Activated CD8-positive, alpha-beta memory T cell treated with anti-CD3 and anti-CD28 coated beads for 48 hours (primary cell): ENCODE results near the gene TMEM52.
A peak's percentile ranks its signal among the peaks of the same experiment; 100 is the strongest.

Experiments
- DNase-seq, 3 experiments: peaks; one replicate each; pipeline ENCODE4 v3.0.0-alpha.2; 2020; ENCODE audit warnings: low read depth in 2 of 3, low spot score in 2 of 3

Gene TMEM52

DNA sequence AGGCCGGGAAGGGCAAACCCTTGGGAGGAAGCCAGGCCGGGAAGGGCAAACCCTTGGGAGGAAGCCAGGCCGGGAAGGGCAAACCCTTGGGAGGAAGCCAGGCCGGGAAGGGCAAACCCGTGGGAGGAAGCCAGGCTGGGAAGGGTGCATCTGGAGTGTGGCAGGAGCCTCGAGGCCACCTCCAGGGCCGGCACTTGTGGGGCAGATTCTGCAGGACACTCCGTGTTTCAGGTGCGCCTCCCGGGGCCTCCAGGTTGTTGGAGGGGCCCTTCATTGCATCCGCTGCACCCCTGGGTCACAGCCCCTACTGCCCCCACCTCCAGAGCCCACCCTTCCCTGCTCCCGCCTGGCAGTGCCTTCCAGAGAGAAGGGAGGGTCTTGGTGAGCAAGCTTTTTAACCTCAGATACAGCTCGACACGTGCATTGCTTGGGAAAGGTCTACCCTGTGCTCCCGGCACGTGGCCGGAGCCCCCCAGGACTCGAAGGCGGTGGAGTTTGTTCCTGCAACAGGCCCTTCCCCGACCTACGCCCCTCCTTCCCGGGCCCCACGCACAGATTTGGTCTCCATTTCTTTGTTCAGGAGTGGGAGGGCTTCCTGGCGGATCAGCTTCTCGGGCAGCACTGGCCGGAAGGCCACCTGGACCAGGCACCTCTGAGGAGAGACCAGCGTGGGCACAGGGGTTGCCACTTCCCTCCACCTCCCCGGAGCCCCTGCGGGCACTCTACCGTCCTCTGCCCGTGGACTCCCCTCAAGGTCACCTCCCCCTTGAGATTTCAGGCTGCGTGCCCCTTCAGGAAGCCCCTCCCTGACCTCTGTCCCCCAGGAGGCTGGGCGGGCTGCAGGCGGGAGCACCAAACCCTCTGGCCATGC is 9.4 kb upstream of the TMEM52 start:
- DNase-seq: no peak

- DNase-seq: no peak
Observed at GRCh38 chr1:1927751-1928150, 8.7 kb upstream of the TMEM52 start.

DNA sequence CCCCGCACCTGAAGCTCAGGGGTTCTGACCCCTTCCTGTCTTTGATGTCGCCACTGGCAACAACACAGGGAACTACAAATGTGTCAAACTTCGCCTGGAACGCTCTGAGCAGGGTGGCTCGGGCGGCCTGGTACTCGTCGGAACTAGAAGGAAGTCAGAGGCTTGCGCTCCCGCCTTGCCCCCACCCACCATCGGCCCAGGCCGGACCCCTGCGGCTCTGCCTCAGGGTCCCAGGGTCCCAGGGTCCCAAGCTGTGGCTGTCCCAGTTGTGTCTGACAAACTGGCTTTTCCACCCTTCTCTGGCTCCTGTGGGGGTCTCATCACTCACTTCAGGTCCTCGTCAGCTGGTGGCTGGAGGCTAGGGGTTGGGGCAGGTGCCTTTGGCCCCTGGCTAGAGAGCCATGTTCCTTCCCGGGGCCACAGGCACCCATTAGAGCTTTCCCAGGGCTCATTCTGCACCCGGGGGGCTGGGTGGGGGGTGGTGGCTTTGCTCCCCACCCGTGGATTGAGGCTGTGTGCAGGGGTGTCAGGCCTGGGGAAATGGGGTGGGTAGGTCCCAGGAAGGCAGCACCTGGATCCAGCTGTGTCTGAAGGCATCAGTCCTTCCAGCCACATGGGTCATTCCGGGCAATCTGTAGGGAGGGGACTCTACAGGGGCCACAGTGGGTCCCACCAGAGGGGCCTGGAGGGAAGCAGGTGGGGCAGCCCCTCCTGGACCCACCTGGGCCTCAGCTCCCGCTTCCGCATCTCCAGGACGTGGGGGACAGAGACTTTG is 8.0 kb upstream of the TMEM52 start:
- no peak for DNase-seq

GRCh38 chr1:1926346-1926811 is 7.3 kb upstream of the TMEM52 start:
- DNase-seq: no peak

GRCh38 chr1:1925437-1926345 is 6.6 kb upstream of the TMEM52 start:
- DNase-seq: no peak

GRCh38 chr1:1924849-1925248 is 5.8 kb upstream of the TMEM52 start:
- no peak for DNase-seq

- DNase-seq: no peak
Observed at GRCh38 chr1:1924386-1924785, 5.3 kb upstream of the TMEM52 start.

- DNase-seq: no peak
Observed at GRCh38 chr1:1922956-1923833, 4.1 kb upstream of the TMEM52 start.

GRCh38 chr1:1922702-1922955 is 3.5 kb upstream of the TMEM52 start:
- no peak for DNase-seq

DNA sequence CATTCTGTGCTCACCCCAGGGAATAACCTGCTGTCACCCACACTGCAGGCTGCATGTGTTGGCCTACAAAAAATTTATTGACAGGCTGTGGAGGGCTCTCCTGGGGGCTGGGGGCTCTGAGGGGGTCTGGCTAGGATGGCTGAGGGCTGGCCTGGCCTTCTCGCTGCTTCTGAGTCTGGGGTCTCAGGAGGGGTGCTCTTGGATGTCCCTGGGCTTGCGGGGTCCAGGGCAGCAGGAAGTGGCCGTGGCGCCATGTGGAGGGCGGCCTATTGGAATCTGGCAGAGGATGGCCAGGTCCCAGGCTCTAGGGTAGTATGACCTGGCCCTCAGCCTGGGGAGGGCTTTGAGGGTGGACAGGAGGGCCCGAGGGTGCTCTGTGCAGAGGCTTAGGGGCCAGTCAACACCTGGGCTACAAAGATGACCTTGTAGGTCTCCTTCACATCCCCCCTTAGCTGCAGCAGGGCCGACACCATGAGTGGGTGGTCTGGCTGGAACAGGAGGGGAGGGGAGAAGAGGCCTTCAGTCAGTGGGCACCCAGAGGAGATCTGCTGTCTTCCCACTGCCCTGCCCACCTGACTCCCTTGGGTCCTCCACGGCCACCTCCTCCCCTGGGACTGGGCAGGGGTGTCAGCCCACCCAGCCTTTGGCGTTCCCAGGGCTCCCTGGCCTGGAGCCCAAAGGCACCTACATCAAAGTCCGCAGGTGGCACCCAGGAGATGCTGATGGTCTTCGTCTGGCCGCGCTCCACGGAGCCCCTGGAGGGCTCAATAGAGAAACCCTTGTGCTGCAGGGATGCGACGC is 3.0 kb upstream of the TMEM52 start:
- no peak for DNase-seq

GRCh38 chr1:1921459-1921862 is 2.4 kb upstream of the TMEM52 start:
- no peak for DNase-seq

DNA sequence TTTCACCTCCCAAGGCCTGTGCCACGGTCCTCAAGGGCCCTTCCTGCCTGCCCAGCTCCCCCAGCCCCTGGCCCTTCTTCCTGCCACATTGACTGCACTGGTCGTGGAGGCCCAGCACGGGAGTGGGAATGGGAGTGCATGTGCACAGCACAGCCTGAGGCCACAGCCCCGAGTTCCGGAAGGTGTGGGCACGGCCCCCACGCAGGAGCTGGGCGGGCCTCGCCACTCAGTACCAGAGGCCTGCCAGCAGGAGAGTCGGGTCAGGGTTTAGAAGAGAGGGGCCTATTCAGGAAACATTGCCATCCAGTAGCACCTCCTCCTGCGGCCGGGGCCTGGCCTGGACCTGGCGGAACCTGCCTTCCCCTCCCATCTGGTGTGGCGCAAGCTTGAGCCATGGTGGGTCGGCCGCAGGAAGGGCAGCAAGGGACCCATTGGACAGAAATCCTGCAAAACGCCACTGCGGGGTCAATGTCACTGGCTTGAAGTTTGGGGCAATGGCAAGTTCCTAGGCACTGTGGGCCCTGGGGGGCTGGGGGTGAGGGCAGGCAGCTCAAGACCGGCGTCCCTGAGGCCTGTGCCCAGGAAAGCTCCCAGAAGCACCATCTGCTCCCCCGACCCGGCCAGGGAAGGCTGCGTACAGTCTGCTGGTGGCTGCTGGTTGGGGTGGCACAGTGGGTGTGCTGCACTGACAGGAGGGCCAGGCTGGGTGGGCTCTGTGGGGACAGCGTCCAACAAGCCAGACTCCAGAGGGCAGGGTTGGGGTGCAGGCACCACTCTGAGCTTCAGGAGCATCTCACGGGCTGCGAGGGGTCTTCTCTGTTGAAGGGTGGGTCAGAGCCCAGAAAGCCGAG is 1.8 kb upstream of the TMEM52 start:
- no peak for DNase-seq

DNA sequence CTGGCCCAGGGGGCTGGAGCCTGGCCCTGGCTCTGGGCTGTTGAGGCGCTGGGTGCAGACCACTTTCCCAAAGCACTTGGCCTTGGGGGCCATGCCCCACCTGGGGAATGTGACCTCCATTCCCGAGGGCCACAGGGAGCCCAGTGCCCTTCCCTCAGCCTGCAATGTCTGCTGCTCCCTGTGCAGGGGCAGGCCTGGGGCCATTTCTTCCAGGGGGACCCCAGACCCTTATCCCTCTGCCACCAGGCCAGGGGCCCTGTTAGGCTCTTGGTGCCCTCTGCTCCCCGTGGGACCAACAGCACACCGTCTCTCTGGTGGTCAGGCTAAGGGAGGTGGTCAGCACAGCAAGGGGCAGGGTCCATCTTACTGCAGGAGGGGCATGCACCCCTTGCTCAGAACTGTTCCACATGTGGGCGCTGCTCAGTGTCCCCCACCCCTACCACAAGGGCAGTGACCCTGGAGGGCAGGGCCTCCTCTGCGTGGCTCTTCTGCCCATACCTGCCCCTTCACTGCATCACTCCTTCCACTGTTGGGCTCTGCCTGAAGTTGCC is 1.1 kb upstream of the TMEM52 start:
- no peak for DNase-seq

- DNase-seq: peak; percentile 95 to 97 (median 96)
Observed at GRCh38 chr1:1919304-1920056, 401 bp upstream of the TMEM52 start.

DNA sequence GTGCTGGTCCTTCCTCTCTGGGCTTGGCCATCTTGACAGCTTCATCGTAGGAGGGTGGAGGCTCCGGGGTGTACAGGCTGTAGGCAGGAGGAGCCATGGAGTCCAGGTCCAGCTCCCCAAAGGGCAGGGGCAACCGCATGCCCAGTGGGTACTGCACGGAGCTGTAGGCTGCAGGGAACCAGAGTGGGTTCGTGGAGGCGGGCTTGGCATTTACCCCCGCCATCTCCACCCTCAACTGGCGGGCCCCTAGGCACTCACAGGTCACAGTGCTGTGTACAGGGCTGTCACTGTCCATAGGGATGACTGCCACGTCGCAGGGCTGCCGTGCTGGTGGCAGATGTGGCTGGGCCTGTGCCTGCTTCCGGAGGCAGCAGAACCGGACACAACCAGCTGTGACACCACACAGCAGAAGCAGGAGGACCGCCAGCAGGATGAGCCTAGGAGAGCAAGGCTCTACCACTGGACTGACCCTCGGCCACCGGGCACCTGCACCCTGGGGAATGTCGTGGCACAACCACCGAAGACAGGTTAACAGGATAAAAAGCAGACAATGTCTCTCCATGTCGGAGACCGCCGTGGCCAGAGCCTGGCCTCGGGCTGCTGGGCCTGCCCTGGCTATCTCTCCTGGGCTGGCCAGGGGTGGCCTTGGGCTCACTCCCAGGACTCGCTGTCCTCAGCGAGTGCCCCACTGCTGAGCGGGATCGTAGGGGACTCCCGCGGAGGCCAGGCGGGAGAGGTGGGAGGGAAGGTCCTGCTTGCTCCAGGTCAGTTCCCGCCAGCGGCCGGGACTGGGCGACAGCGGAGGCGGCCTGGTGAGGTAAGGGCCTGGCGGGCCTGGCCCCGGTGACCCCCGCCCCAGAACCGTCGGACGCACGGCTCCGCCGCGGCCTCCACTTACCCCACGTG is 831 bp downstream of the TMEM52 start:
- no peak for DNase-seq

- no peak for DNase-seq
Observed at GRCh38 chr1:1917304-1917976, 1.6 kb downstream of the TMEM52 start.
